GM19099 (cell line): ENCODE data around the gene MILR1.

Source experiments
- POLR2A ChIP-seq: IDR thresholded peaks from 3 replicates; pipeline ENCODE4 v1.6.1; 2011; ENCODE audit warnings: low read depth; ENCODE audit not compliant: insufficient read length; ENCODE audit errors: extremely low read depth

The MILR1 gene

DNA sequence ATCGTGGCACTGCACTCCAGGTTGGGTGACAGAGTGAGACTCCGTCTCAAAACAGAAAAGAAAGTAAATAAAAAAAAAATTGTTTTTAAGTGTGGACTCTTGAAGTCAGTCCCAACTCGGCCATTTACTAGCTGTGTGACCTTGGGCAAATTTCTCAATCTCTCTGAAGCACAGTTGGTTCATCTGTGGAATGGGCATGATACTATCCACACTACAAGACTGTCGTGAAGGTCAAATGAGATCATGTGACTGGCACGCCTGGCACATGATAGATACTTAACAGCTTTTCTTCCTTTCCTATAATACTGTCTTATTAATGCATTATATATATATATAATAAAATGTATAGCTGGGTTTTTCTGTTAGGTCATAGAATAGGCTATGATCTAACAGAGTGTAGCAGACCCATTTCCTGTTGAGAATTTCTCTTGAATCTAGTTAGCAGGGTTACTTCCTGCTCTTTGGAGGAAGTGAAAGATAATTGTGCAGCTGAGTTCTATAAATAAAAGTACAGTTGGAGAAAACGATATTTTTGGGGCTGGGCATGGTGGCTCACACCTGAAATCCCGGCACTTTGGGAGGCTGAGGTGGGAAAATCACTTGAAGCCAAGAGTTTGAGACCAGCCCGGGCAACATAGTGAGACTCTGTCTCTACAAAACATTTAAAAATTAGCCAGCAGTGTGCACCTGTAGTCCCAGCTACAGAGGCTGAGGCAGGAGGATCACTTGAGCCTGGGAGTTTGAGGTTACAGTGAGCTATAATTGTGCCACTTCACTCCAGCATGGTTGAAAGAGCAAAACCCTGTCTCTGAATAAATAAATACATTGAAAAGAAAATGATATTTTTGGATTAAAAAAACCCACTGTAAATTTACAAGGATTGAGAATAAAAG is 7.3 kb downstream of the MILR1 start:
- no peak for TF ChIP-seq POLR2A

DNA sequence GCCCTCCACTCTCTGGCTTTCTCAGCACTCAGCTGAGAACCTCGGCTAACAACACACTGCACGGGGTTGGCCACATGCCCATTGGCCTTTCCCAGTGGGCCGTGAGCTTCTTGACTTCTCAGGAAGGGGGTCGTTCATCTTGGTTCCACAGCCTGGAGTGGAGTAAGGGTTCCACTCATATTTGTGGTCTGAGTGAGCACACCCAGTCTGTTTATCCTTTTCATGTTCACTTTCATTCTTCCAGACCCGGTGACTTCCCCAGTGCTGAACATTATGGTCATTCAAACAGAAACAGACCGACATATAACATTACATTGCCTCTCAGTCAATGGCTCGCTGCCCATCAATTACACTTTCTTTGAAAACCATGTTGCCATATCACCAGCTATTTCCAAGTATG is 8.2 kb downstream of the MILR1 start:
- no peak for TF ChIP-seq POLR2A

- TF ChIP-seq POLR2A = no peak
Measured at GRCh38 chr17:64458756-64459155, 9.8 kb downstream of the MILR1 start.

GRCh38 chr17:64459284-64459747 is 10.4 kb downstream of the MILR1 start:
- no peak for TF ChIP-seq POLR2A

DNA sequence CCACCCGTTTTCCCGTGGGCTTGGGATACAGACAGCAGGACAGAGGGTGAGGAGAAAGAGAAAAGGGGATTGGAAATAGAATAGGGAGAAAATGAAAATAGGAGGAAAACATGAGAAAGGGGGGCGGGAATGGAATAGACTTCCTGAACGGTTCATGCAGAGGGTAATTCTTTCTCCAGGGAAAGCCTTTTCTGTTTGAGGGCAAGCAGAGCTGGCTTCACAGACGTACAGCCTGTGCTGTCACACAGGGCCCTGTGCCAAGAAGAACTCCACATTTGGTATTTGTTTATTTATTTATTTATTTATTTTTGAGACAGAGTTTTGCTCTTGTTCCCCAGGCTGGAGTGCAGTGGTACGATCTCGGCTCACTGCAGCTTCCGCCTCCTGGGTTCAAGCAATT is 12.0 kb downstream of the MILR1 start:
- no peak for TF ChIP-seq POLR2A

GRCh38 chr17:64461788-64462187 is 12.9 kb downstream of the MILR1 start:
- no peak for TF ChIP-seq POLR2A

DNA sequence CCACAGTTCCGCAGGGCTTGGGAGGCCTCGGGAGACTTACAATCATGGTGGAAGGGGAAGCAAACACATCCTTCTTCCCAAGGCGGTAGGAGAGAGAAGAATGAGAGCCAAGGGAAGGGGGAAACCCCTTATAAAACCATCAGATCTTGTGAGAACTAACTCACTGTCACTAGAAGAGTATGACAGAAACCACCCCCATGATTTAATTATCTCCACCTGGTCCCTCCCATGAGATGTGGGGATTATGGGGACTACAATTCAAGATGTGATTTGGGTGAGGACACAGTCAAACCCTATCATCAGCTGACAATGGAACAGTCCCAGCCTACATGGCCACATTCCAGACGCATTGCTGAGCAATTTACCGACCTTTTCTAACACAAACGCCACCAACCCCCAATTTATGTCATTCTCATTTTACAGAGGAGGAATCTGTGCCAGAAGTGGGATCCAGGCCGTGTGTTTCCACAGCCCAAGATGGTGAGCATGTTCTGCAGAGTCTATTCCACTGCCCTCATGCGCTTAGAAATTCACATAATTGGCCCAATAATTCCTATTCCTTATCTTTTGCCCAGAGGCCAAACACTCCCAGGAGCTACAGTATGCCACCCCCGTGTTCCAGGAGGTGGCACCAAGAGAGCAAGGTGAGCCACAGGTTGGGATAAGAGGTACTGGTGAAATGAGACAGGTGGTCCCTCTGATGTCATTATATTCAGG is 17.3 kb downstream of the MILR1 start:
- no peak for TF ChIP-seq POLR2A

GRCh38 chr17:64470625-64471024 is 21.7 kb downstream of the MILR1 start:
- TF ChIP-seq POLR2A = no peak

DNA sequence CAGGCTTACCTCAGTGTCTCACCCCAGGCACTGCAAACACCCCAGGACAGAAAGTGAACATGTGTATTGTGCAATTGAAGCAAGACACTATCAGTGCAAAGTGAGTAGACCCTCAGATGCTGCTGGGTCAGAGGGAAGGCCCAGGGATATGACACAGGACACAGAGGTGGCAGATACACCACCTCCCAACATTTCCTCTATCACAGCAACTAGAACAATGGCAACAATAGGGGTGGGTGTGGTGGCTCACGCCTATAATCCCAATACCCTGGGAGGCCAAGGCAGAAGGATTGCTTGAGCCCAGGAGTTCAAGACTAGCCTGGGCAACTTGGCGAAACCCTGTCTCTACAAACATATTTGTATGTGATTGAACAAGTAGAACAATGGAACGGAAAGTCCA is 22.5 kb downstream of the MILR1 start:
- TF ChIP-seq POLR2A = no peak

GRCh38 chr17:64472564-64472963 is 23.6 kb downstream of the MILR1 start:
- no peak for TF ChIP-seq POLR2A

GRCh38 chr17:64477849-64478248 is 28.9 kb downstream of the MILR1 start:
- TF ChIP-seq POLR2A = no peak

DNA sequence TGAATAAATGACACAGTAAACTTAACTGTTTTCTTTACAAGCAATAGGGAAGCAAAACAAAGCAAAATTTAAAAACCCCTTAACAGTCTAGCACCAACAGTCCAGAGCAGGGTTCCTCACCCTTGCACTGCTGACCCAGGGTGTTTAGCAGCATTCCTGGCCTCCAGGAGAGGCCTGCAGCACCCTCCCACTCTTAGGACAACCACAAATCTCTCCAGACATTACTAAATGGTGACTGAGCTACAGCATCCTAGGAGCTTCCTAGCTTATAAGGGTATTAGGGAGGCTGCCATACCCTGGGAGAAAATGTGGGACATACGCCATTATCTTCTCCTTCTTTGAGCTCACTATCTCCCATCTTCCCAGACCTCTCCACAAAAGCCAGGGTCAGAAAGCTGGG is 32.0 kb downstream of the MILR1 start:
- no peak for TF ChIP-seq POLR2A

- TF ChIP-seq POLR2A = no peak
Measured at GRCh38 chr17:64484380-64484779, 35.5 kb downstream of the MILR1 start.

DNA sequence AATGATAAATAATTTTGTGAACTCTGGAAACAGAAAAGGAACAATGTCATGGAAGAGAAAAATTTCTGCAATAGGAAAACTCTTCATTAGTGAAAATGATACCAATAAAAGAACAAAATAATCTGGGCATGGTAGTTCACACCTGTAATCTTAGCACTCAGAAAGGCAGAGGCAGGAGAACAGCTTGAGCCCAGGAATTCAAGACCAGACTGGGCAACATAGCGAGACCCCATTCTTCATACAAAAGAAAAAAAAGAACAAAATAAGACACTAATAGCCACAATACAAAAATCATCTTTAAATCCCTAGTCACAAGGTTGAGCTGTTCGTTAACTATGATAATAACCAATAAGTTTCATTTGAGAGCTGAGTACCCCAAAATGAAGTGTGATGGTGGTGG is 39.4 kb downstream of the MILR1 start:
- TF ChIP-seq POLR2A = no peak

GRCh38 chr17:64491034-64491860 is 42.3 kb downstream of the MILR1 start:
- TF ChIP-seq POLR2A = no peak

GRCh38 chr17:64491994-64492393 is 43.1 kb downstream of the MILR1 start:
- no peak for TF ChIP-seq POLR2A

GRCh38 chr17:64492481-64493109 is 43.7 kb downstream of the MILR1 start:
- TF ChIP-seq POLR2A = no peak
